GM12878 (cell line): ENCODE measurements around the gene EMP3. TPM values are rescaled to one million over a fixed set of nuclear protein-coding genes. Genes with fewer than 3 reads are reported as not detected.

ENCODE experiments used
- BCL11A ChIP-seq: IDR thresholded peaks from 2 replicates; pipeline ENCODE4 v1.6.1; 2011; ENCODE audit warnings: low read depth, low read length
- ESRRA ChIP-seq: IDR thresholded peaks from 2 replicates; pipeline ENCODE4 v1.6.1; 2012; ENCODE audit warnings: mild to moderate bottlenecking, low read length, improper control_type of control experiment
- FOS ChIP-seq: IDR thresholded peaks from 3 replicates; pipeline ENCODE4 v1.6.1; 2011; ENCODE audit warnings: borderline replicate concordance; ENCODE audit not compliant: insufficient read length; ENCODE audit errors: extremely low read depth
- KAT2A ChIP-seq: conservative IDR thresholded peaks from 2 replicates; pipeline ENCODE4 v1.6.1; 2011; ENCODE audit warnings: low read depth, low read length; ENCODE audit not compliant: control insufficient read depth
- MEF2A ChIP-seq: IDR thresholded peaks from 2 replicates; pipeline ENCODE4 v1.6.1; 2011; ENCODE audit warnings: low read depth, mild to moderate bottlenecking, low read length, moderate library complexity; ENCODE audit not compliant: insufficient read depth
- MXI1 ChIP-seq: fragments of 150-350 bp; IDR thresholded peaks from 2 replicates; pipeline ENCODE4 v1.6.1; 2011; ENCODE audit warnings: low read depth, mild to moderate bottlenecking, inconsistent platforms, low read length, improper control_type of control experiment
- NRF1 ChIP-seq: conservative IDR thresholded peaks from 2 replicates; pipeline ENCODE4 v1.6.1; 2011; ENCODE audit warnings: mild to moderate bottlenecking, low read depth, low read length, improper control_type of control experiment
- PAX5 ChIP-seq: IDR thresholded peaks from 2 replicates; pipeline ENCODE4 v1.6.1; 2011; ENCODE audit warnings: low read depth, low read length, borderline replicate concordance
- PML ChIP-seq: IDR thresholded peaks from 2 replicates; pipeline ENCODE4 v1.6.1; 2012; ENCODE audit warnings: low read length, inconsistent platforms
- SREBF2 ChIP-seq: IDR thresholded peaks from 2 replicates; pipeline ENCODE4 v1.6.1; 2012; ENCODE audit warnings: mild to moderate bottlenecking, low read length
- WRNIP1 ChIP-seq: IDR thresholded peaks from 2 replicates; pipeline ENCODE4 v1.6.1; 2011; ENCODE audit warnings: low read depth, low read length, improper control_type of control experiment, borderline replicate concordance
- ZNF207 ChIP-seq: fragments of 450-650 bp; IDR thresholded peaks from 2 replicates; pipeline ENCODE4 v1.6.1; 2014; ENCODE audit warnings: antibody characterized with exemption, mild to moderate bottlenecking, borderline replicate concordance
- polyA plus RNA-seq, 11 experiments: library from polyadenylated mRNA; depleted of rRNA in 4 of 11; unstranded in 6 of 11; stranded (reverse) in 5 of 11; fragments of >200 nt; fragmentation: Nextera tagmentation in 4 of 11; fragmentation: Illumina TruSeq in 1 of 11; extraction: Ambion mirVana in 4 of 11; extraction: Trizol in 1 of 11; gene quantifications; 1 replicate in 1 of 11; 2 replicates in 10 of 11; pipeline versions ENCODE4 v1.2.1 to v1.2.3, GENCODE V29; 2011 to 2016; ENCODE audit warnings: inconsistent platforms in 2 of 11, missing spikeins in 2 of 11, low read depth in 1 of 11
- total RNA-seq, 4 experiments: library from RNA; depleted of rRNA in 3 of 4; stranded (reverse); fragments of >200 nt in 3 of 4; fragmentation: Illumina TruSeq in 1 of 4; extraction: Trizol in 1 of 4; gene quantifications; 2 replicates each; pipeline versions ENCODE4 v1.2.1 to v1.2.3, GENCODE V29; 2013 to 2021
- TF ChIP-seq, protein P1 (sequence below): fragments of 450-650 bp; IDR thresholded peaks from 2 replicates; pipeline ENCODE4 v1.6.1; 2017; ENCODE audit warnings: mild to moderate bottlenecking, moderate library complexity
- TF ChIP-seq, protein P2 (sequence below): fragments of 450-650 bp; IDR thresholded peaks from 2 replicates; pipeline ENCODE4 v1.6.1; 2016; ENCODE audit warnings: mild to moderate bottlenecking, moderate library complexity, borderline replicate concordance
- TF ChIP-seq, protein P3 (sequence below): fragments of 450-650 bp; IDR thresholded peaks from 2 replicates; pipeline ENCODE4 v1.6.1; 2017; ENCODE audit warnings: antibody characterized with exemption, mild to moderate bottlenecking, moderate library complexity
- TF ChIP-seq, protein P4 (sequence below): fragments of 450-650 bp; IDR thresholded peaks from 2 replicates; pipeline ENCODE4 v1.6.1; 2016; ENCODE audit warnings: mild to moderate bottlenecking

EMP3 gene
- total and polyA plus RNA-seq, 10 of the 15 experiments (the other 5 are each of a cell fraction or from before 2014, with no cell fraction given): 53.2 to 224 (median 134) TPM

DNA sequence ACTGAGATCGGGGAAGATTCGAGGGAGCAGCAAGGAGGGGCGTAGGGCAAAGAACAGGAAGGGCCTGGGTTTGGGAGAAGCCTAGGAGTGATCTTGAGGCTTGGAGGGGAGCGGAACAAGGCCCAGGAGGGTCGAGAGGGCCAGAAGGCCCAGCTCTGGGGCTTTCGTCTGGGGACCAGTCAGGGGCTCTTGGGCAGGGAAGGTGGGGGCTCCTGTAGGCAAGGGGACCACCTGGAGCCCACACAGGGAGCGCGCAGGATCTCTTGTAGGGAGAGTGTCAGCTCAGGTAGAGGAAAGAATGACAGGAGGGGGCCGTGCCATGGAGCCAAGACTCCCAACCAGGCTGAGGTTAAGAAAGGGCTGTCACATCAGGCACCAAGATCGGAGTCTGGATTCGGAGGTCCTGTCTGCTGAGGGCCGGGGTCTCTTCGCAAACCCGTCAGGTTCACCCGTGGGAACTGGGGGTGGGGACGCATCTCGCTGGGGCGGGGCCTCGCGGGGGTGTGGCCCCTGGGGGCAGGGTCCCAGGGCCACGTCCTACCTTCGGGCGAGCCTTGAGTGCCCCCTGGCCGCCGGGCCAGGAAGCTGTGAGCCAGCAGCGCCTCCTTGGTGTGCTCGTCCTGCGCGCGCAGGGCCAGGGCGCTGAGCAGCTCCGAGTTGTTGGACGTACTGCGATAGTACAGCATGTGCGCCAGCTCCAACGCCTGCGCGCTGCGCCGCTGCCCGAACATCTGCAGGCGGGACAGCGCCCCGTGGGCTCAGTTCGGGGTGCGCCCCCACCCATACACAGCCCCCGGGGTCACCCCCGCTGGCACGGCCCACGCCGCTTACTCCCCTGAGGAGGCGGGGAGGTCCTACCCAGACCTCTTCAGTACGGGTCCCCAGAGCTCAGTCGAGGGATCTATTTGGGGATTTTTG is 8.4 kb downstream of the EMP3 start (continued):
- TF ChIP-seq ZNF207 (0 out of 2 replicates have a peak, but pooled peaks have one; percentile 30), KAT2A (no peak), ESRRA (0 out of 2 replicates have a peak, but pooled peaks have one; percentile 38), BCL11A (no peak), FOS (no peak), MEF2A (no peak), NRF1 (peak; percentile 60), WRNIP1 (no peak), MXI1 (peak; percentile 71; the same call in 1 of the 2 replicates), PAX5 (0 out of 2 replicates have a peak, but pooled peaks have one; percentile 25), SREBF2 (no peak), PML (no peak)
- TF ChIP-seq, protein P1, sequence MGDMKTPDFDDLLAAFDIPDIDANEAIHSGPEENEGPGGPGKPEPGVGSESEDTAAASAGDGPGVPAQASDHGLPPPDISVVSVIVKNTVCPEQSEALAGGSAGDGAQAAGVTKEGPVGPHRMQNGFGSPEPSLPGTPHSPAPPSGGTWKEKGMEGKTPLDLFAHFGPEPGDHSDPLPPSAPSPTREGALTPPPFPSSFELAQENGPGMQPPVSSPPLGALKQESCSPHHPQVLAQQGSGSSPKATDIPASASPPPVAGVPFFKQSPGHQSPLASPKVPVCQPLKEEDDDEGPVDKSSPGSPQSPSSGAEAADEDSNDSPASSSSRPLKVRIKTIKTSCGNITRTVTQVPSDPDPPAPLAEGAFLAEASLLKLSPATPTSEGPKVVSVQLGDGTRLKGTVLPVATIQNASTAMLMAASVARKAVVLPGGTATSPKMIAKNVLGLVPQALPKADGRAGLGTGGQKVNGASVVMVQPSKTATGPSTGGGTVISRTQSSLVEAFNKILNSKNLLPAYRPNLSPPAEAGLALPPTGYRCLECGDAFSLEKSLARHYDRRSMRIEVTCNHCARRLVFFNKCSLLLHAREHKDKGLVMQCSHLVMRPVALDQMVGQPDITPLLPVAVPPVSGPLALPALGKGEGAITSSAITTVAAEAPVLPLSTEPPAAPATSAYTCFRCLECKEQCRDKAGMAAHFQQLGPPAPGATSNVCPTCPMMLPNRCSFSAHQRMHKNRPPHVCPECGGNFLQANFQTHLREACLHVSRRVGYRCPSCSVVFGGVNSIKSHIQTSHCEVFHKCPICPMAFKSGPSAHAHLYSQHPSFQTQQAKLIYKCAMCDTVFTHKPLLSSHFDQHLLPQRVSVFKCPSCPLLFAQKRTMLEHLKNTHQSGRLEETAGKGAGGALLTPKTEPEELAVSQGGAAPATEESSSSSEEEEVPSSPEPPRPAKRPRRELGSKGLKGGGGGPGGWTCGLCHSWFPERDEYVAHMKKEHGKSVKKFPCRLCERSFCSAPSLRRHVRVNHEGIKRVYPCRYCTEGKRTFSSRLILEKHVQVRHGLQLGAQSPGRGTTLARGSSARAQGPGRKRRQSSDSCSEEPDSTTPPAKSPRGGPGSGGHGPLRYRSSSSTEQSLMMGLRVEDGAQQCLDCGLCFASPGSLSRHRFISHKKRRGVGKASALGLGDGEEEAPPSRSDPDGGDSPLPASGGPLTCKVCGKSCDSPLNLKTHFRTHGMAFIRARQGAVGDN: peak; percentile 69; the same call in 1 of the 2 replicates
- TF ChIP-seq, protein P2, sequence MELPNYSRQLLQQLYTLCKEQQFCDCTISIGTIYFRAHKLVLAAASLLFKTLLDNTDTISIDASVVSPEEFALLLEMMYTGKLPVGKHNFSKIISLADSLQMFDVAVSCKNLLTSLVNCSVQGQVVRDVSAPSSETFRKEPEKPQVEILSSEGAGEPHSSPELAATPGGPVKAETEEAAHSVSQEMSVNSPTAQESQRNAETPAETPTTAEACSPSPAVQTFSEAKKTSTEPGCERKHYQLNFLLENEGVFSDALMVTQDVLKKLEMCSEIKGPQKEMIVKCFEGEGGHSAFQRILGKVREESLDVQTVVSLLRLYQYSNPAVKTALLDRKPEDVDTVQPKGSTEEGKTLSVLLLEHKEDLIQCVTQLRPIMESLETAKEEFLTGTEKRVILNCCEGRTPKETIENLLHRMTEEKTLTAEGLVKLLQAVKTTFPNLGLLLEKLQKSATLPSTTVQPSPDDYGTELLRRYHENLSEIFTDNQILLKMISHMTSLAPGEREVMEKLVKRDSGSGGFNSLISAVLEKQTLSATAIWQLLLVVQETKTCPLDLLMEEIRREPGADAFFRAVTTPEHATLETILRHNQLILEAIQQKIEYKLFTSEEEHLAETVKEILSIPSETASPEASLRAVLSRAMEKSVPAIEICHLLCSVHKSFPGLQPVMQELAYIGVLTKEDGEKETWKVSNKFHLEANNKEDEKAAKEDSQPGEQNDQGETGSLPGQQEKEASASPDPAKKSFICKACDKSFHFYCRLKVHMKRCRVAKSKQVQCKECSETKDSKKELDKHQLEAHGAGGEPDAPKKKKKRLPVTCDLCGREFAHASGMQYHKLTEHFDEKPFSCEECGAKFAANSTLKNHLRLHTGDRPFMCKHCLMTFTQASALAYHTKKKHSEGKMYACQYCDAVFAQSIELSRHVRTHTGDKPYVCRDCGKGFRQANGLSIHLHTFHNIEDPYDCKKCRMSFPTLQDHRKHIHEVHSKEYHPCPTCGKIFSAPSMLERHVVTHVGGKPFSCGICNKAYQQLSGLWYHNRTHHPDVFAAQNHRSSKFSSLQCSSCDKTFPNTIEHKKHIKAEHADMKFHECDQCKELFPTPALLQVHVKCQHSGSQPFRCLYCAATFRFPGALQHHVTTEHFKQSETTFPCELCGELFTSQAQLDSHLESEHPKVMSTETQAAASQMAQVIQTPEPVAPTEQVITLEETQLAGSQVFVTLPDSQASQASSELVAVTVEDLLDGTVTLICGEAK: no peak
- TF ChIP-seq, protein P3, sequence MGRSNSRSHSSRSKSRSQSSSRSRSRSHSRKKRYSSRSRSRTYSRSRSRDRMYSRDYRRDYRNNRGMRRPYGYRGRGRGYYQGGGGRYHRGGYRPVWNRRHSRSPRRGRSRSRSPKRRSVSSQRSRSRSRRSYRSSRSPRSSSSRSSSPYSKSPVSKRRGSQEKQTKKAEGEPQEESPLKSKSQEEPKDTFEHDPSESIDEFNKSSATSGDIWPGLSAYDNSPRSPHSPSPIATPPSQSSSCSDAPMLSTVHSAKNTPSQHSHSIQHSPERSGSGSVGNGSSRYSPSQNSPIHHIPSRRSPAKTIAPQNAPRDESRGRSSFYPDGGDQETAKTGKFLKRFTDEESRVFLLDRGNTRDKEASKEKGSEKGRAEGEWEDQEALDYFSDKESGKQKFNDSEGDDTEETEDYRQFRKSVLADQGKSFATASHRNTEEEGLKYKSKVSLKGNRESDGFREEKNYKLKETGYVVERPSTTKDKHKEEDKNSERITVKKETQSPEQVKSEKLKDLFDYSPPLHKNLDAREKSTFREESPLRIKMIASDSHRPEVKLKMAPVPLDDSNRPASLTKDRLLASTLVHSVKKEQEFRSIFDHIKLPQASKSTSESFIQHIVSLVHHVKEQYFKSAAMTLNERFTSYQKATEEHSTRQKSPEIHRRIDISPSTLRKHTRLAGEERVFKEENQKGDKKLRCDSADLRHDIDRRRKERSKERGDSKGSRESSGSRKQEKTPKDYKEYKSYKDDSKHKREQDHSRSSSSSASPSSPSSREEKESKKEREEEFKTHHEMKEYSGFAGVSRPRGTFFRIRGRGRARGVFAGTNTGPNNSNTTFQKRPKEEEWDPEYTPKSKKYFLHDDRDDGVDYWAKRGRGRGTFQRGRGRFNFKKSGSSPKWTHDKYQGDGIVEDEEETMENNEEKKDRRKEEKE: no peak
- TF ChIP-seq, protein P4, sequence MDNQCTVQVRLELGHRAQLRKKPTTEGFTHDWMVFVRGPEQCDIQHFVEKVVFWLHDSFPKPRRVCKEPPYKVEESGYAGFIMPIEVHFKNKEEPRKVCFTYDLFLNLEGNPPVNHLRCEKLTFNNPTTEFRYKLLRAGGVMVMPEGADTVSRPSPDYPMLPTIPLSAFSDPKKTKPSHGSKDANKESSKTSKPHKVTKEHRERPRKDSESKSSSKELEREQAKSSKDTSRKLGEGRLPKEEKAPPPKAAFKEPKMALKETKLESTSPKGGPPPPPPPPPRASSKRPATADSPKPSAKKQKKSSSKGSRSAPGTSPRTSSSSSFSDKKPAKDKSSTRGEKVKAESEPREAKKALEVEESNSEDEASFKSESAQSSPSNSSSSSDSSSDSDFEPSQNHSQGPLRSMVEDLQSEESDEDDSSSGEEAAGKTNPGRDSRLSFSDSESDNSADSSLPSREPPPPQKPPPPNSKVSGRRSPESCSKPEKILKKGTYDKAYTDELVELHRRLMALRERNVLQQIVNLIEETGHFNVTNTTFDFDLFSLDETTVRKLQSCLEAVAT: peak; percentile 80
